Esophagus (tissue), 2 donors: ENCODE results near the gene AMBRA1. TPM values are rescaled to one million over a fixed set of nuclear protein-coding genes. Genes with fewer than 3 reads are reported as not detected.
A peak's percentile ranks its signal among the peaks of the same experiment; 100 is the strongest.

Experiments used
- H3K27ac ChIP-seq, 2 donors: one replicate each; pipeline ENCODE4 v1.5.1; 2013; ENCODE audit warnings: low read depth in 2 of 2, mild to moderate bottlenecking in 2 of 2, inconsistent platforms in 1 of 2, low read length in 1 of 2, moderate library complexity in 1 of 2
- H3K27me3 ChIP-seq, 2 donors: one replicate each; pipeline ENCODE4 v1.6.1; 2013; ENCODE audit warnings: low read length in 2 of 2, control low read depth in 1 of 2, mild to moderate bottlenecking in 1 of 2; ENCODE audit not compliant: insufficient read depth in 2 of 2, control insufficient read depth in 1 of 2
- H3K36me3 ChIP-seq, 2 donors: one replicate each; pipeline ENCODE4 v1.6.1; 2013; ENCODE audit warnings: low read length in 1 of 2; ENCODE audit not compliant: control insufficient read depth in 2 of 2, insufficient read depth in 2 of 2
- H3K4me1 ChIP-seq, 2 donors: one replicate each; pipeline ENCODE4 v1.6.1; 2013; ENCODE audit warnings: low read length in 1 of 2; ENCODE audit not compliant: control insufficient read depth in 2 of 2, insufficient read depth in 2 of 2
- H3K4me3 ChIP-seq, 2 donors: one replicate each; pipeline ENCODE4 v1.5.1; 2013; ENCODE audit warnings: low read length in 2 of 2, mild to moderate bottlenecking in 2 of 2, low read depth in 1 of 2, moderate library complexity in 1 of 2
- H3K9me3 ChIP-seq, 2 donors: one replicate each; pipeline ENCODE4 v1.6.1; 2013; ENCODE audit warnings: mild to moderate bottlenecking in 2 of 2, low read depth in 1 of 2, low read length in 1 of 2, moderate library complexity in 1 of 2; ENCODE audit not compliant: control insufficient read depth in 2 of 2, insufficient read depth in 1 of 2
- WGBS, 2 donors: extraction: QIAGEN DNeasy Blood & Tissue Kit; methylation state at CpG; one replicate each; pipeline ENCODE4 v1.1.7; 2013; 5-methylcytosine and 5-hydroxymethylcytosine counted together
- polyA plus RNA-seq, 2 donors: library from polyadenylated mRNA; stranded (reverse); fragments of 200-250 nt; gene quantifications; one replicate each; pipeline ENCODE4 v1.2.3, GENCODE V29; 2013
- donor health status: healthy with polysubstance abuse.
- donor health status: Bipolar disorder and iron deficiency.

Gene AMBRA1
- polyA plus RNA-seq, 2 donors: 9.0 to 11.2 TPM

GRCh38 chr11:46505741-46506482, 87.9 kb downstream of the AMBRA1 start:
- no peak overlapping the region for H3K4me3 ChIP-seq
- H3K27me3 ChIP-seq: no peaks in the 10 kb centered on the region
- 74 to 78% methylated on average over 6 of the region's 6 CpGs for WGBS, 2 donors
- no peak overlapping the region for H3K27ac ChIP-seq
- no peaks in the 10 kb centered on the region for H3K9me3 ChIP-seq
- peaks cover 0 to 18% of the 10 kb centered on the region in 2 donors for H3K36me3 ChIP-seq
- no peaks in the 10 kb centered on the region for H3K4me1 ChIP-seq

DNA sequence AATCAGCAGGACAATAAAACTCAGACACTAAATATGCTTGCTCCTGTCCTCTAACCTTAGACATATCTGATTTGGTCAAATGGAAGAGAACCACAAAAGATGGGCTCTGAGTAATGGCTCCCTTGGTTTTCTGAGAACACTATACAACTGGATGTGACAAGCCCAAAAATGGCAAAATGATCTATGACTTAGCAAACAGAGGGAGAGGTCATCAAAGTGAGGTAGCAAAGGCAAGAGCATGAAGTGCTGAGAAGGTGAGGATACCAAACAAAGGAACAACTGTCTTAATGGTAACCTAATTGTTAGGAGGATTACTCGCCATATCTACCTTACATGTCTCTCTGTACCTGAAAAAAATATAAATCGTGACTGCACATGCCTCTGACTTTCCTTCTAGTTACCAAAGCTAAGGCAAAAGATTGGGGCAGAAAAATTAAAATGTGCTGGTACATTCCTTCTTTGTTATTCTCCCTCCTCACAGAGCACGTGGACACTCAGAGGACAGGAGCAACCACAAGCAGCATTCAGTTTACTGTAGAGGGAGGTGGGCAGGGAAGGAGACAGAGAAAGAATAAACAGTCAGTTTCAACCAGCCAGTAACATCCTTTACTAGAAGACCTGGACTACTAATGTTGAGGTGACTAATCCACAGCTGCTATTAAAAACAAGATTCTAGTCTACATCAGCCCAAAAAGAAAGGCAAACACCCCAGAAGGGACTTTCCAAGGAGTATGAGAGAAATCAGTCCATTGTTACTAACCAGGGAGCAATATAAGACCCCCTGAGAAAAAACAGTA, 88.8 kb downstream of the AMBRA1 start:
- Histone ChIP-seq H3K9me3 (no peaks in the 10 kb centered on the region), H3K4me1 (no peaks in the 10 kb centered on the region), H3K4me3 (no peak overlapping the region), H3K36me3 (peaks cover 0 to 18% of the 10 kb centered on the region in 2 donors), H3K27me3 (no peaks in the 10 kb centered on the region), H3K27ac (no peak overlapping the region)
- WGBS, 2 donors: 76 to 81% methylated on average over 3 of the region's 3 CpGs

- WGBS, 2 donors: 93 to 94% methylated on average over 5 of the region's 5 CpGs
- Histone ChIP-seq H3K27ac (no peak overlapping the region), H3K4me1 (no peaks in the 10 kb centered on the region), H3K4me3 (no peak overlapping the region), H3K36me3 (peaks cover 0 to 7% of the 10 kb centered on the region in 2 donors), H3K27me3 (no peaks in the 10 kb centered on the region), H3K9me3 (no peaks in the 10 kb centered on the region)
Measured at GRCh38 chr11:46499821-46500220, 94.0 kb downstream of the AMBRA1 start.

DNA sequence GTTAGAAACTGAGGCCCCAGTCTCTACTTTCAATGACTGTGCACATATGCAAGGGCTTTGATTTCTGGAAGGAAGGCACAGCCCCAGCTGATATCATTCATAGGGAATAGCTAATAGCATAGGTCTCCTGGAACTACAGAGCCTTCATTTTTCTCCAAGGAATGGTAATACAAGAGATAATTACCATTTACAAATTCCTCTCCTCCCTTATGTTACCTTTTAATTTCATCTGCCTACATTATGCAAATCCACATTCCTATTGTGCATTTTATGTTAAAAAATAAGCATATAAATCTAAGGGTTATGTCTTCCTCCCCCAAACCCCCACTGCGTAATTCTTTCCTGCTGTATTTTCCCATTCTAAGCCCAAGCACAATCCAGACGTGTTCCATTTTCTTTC, 94.9 kb downstream of the AMBRA1 start:
- Histone ChIP-seq H3K36me3 (peaks cover 0 to 4% of the 10 kb centered on the region in 2 donors), H3K27me3 (no peaks in the 10 kb centered on the region), H3K27ac (no peak overlapping the region), H3K4me1 (no peaks in the 10 kb centered on the region), H3K4me3 (no peak overlapping the region), H3K9me3 (no peaks in the 10 kb centered on the region)
- WGBS, 2 donors: 95% methylated on average over 2 of the region's 2 CpGs

GRCh38 chr11:46498179-46498578, 95.6 kb downstream of the AMBRA1 start:
- H3K9me3 ChIP-seq: no peaks in the 10 kb centered on the region
- H3K4me1 ChIP-seq: no peaks in the 10 kb centered on the region
- H3K36me3 ChIP-seq: peaks cover 0 to 9% of the 10 kb centered on the region in 2 donors
- no peak overlapping the region for H3K4me3 ChIP-seq
- WGBS, 2 donors: 78 to 90% methylated on average over 1 of the region's 1 CpG
- H3K27ac ChIP-seq: no peak overlapping the region
- no peaks in the 10 kb centered on the region for H3K27me3 ChIP-seq

DNA sequence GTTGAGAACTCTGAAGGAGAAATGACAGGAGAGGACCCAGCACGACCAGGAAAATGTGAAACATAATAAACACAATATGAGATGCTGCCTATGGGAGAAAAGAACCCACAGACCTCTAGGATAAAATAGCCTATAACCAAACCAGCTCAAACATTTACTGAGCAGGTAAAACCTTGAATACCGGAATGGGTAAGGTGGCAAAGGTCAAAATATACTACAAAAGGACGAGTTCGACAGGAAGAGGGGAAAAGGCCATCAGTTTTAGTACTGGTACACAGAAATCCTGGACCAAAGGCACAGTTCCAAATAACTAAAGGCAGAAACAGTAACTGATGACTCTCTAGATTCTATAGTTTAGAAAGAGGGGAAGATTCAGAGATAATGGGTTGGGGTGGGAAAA, 96.3 kb downstream of the AMBRA1 start:
- no peak overlapping the region for H3K4me3 ChIP-seq
- H3K27me3 ChIP-seq: no peaks in the 10 kb centered on the region
- H3K9me3 ChIP-seq: no peaks in the 10 kb centered on the region
- H3K4me1 ChIP-seq: no peaks in the 10 kb centered on the region
- no peak overlapping the region for H3K27ac ChIP-seq
- WGBS, 2 donors: 81 to 87% methylated on average over 4 of the region's 4 CpGs
- peaks cover 0 to 9% of the 10 kb centered on the region in 2 donors for H3K36me3 ChIP-seq

- 86 to 89% methylated on average over 9 of the region's 9 CpGs for WGBS, 2 donors
- Histone ChIP-seq H3K27me3 (no peaks in the 10 kb centered on the region), H3K36me3 (peaks cover 0 to 11% of the 10 kb centered on the region in 2 donors)
Measured at GRCh38 chr11:46493791-46494190, 100.0 kb downstream of the AMBRA1 start.

DNA sequence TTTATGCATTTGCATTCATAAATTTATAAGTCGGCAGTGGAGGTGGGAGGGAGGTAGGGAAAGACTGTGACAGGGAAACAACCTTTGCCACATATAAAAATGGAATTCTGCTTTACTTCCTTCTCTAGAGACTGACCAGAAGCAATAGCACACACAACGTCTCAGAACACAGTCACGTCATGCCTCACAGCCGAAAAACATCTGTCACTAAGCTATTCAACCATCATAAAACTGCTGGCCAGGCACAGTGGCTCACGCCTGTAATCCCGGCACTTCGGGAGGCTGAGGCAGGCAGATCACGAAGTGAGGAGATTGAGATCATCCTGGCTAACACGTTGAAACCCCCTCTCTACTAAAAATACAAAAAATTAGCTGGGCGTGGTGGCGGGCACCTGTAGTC, 101.3 kb downstream of the AMBRA1 start:
- Histone ChIP-seq H3K27me3 (no peaks in the 10 kb centered on the region), H3K4me3 (no peak overlapping the region), H3K36me3 (peaks cover 0 to 11% of the 10 kb centered on the region in 2 donors), H3K9me3 (no peaks in the 10 kb centered on the region), H3K4me1 (no peaks in the 10 kb centered on the region), H3K27ac (no peak overlapping the region)
- 75 to 78% methylated on average over 11 of the region's 11 CpGs for WGBS, 2 donors

More at GRCh38 chr11:46493791-46494190, 100.0 kb downstream of the AMBRA1 start:
- Histone ChIP-seq H3K27ac (no peak overlapping the region), H3K9me3 (no peaks in the 10 kb centered on the region), H3K4me3 (no peak overlapping the region), H3K4me1 (no peaks in the 10 kb centered on the region)

- 50 to 59% methylated on average over 4 of the region's 4 CpGs for WGBS, 2 donors
- Histone ChIP-seq H3K27ac (peak overlapping the region; percentile 3 to 10), H3K27me3 (no peaks in the 10 kb centered on the region), H3K9me3 (no peaks in the 10 kb centered on the region), H3K4me1 (no peaks in the 10 kb centered on the region), H3K36me3 (peaks cover 0 to 11% of the 10 kb centered on the region in 2 donors), H3K4me3 (no peak overlapping the region)
Measured at GRCh38 chr11:46491661-46492330, 102.0 kb downstream of the AMBRA1 start.
